ENCODE measurements around the gene SHANK3. TPM values are rescaled to one million over a fixed set of nuclear protein-coding genes. Genes with fewer than 3 reads are reported as not detected.

Gene SHANK3
- total and polyA plus RNA-seq, 2 experiments from 2014 or later, result 0.52 to 4.9 TPM

GRCh38 chr22:50683994-50684371, 11.4 kb downstream of the SHANK3 start:
- Mint-ChIP-seq H3K4me3 (no peak overlapping the region), H3K9me3 (peaks cover 26% of the 10 kb centered on the region), H3K27me3 (ENCODE audit: insufficient read depth, low read depth, poor library complexity) (peaks cover 24% of the 10 kb centered on the region), H3K4me1 (no peaks in the 10 kb centered on the region; the same call in 2 of the 3 replicates), H3K36me3 (ENCODE audit: low read depth) (peaks cover 24% of the 10 kb centered on the region), H3K27ac (no peak overlapping the region)
- Histone ChIP-seq H3K9me2 (ENCODE audit: insufficient read depth) (no peaks in the 10 kb centered on the region), H4K20me1 (replicated peaks; ENCODE audit: insufficient read depth) (no peaks in the 10 kb centered on the region), H3K79me2 (replicated peaks; ENCODE audit: insufficient read depth) (no peaks in the 10 kb centered on the region), H3K36me3 (ENCODE audit: insufficient read depth) (no peaks in the 10 kb centered on the region), H3K27ac (ENCODE audit: low read depth) (no peak overlapping the region), H3K4me2 (no peak overlapping the region), H3F3A (replicated peaks; ENCODE audit: low read depth) (no peaks in the 10 kb centered on the region), H2AFZ (no peak overlapping the region), H3K27me3 (ENCODE audit: insufficient read depth) (no peaks in the 10 kb centered on the region), H3K4me1 (ENCODE audit: insufficient read depth) (no peaks in the 10 kb centered on the region), H3K4me3 (no peak overlapping the region)
- no peak for TF ChIP-seq JUNB (IDR thresholded peaks at IDR 0.05; ENCODE audit: unreplicated experiment)
- TF ChIP-seq CTCF (conservative IDR thresholded peaks at IDR 0.05; ENCODE audit: low read depth in 2 of 2), result no peak
- no peak for TF ChIP-seq ZNF331 (CRISPR knock-in tag; IDR thresholded peaks at IDR 0.05; ENCODE audit: low read depth)
- TF ChIP-seq ETS1 (IDR thresholded peaks at IDR 0.05), result no peak
- TF ChIP-seq STAT1 (IDR thresholded peaks at IDR 0.05; ENCODE audit: unreplicated experiment), result no peak
- TF ChIP-seq ZNF114 (CRISPR knock-in tag; IDR thresholded peaks at IDR 0.05), result no peak
- TF ChIP-seq POLR2AphosphoS5 (IDR thresholded peaks at IDR 0.05; ENCODE audit: low read depth), result no peak
- TF ChIP-seq REST (IDR thresholded peaks at IDR 0.05; ENCODE audit: unreplicated experiment), result no peak
- TF ChIP-seq ZNF462 (CRISPR knock-in tag; IDR thresholded peaks at IDR 0.05), result no peak
- no peak for TF ChIP-seq NANOG (IDR thresholded peaks at IDR 0.05; ENCODE audit: borderline replicate concordance)
- no peak for TF ChIP-seq EZH2phosphoT487 (IDR thresholded peaks at IDR 0.05; ENCODE audit: unreplicated experiment)
- no peak for TF ChIP-seq EZH2 (IDR thresholded peaks at IDR 0.05; ENCODE audit: low read depth, unreplicated experiment)
- TF ChIP-seq CREB1 (CRISPR knock-in tag; IDR thresholded peaks at IDR 0.05; ENCODE audit: low read depth), result no peak
- ATAC-seq, result no peak
- DNase-seq (ENCODE audit: low spot score), result no peak
